ENCODE results near the gene ZNF266. TPM values are rescaled to one million over a fixed set of nuclear protein-coding genes. Genes with fewer than 3 reads are reported as not detected.
A peak's percentile ranks its signal among the peaks of the same experiment; 100 is the strongest.

ZNF266 gene
- total and polyA plus RNA-seq, 4 experiments from 2014 or later: 13.4 to 76.4 (median 45.4) TPM

DNA sequence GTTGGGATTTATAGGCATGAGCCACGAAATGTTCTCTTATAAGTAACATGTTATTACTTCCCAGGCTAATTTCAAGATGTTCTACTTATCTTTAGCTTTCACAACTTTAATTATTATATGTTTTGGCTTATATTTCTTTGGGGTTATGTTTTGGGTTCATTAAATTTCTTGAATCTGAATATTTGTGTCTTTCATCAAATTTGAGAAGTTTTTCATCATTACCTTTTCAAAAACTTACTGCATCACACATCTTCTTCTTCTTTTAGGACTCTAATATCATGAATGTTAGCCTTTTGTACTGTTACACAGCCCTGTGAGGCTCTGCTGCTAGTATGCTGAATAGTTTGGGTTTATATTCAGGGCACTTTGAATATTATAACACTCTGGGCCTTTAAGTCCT, 9.7 kb upstream of the ZNF266 start:
- POLR2A ChIA-PET (ENCODE audit: partially characterized antibody): no interaction called here
- no peak overlapping the region for H3K4me3 Mint-ChIP-seq
- intact Hi-C loops (cut with micrococcal nuclease): no loop called here
- H3K4me3 ChIP-seq (ENCODE audit: low read length in 2 of 2): no peak overlapping the region
- H3K27ac Mint-ChIP-seq: no peak overlapping the region
- peaks cover 2 to 64% (median 53%) of the 10 kb centered on the region in 8 donors for H3K9me3 Mint-ChIP-seq
- H3K4me1 Mint-ChIP-seq: no peaks in the 10 kb centered on the region
- no peaks in the 10 kb centered on the region for H3K27me3 Mint-ChIP-seq
- CTCF ChIA-PET (ENCODE audit: partially characterized antibody): no interaction called here
- no peaks in the 10 kb centered on the region for H3K4me1 ChIP-seq (ENCODE audit: insufficient read depth, low read length)
- no peaks in the 10 kb centered on the region for H3K36me3 ChIP-seq (ENCODE audit: insufficient read depth, low read length)
- DNase-seq: no peak
- H3K27ac ChIP-seq (ENCODE audit: low read depth, low read length): no peak overlapping the region
- H3K9me3 ChIP-seq (ENCODE audit: control insufficient read depth in 1 of 2, low read length in 2 of 2): peaks cover 0 to 19% of the 10 kb centered on the region in 2 donors
- no peaks in the 10 kb centered on the region for H3K27me3 ChIP-seq (ENCODE audit: insufficient read depth, low read length)
- peaks cover 24 to 26% of the 10 kb centered on the region in 2 donors for H3K36me3 Mint-ChIP-seq

DNA sequence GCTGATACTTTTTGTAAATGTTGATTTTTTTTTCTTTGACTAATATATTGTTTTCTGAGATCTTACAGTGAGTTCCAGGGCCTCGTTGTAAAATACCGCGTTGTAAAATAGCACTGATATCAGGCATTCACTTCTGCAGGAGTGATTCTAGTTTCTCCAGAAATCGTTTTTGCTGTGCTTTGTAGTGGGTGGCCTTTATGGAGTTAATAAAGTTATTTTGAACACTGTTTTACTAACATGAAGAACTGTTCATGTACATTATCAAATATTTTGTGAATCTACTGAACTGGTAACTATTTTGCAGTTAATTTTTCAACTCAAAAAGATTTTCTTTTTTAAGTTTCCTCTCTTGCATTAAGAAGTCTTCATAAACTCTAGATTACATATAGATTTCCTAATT, 985 bp upstream of the ZNF266 start:
- intact Hi-C loops (cut with micrococcal nuclease): loop anchor here (5.0 to 10.0 kb wide), 4 partner anchors 101 to 328 kb away; partner anchors contain the start of genes ZNF426, ZNF559, ZNF699 and ZNF846
- Mint-ChIP-seq H3K4me3 (peak overlapping the region; percentile 76 to 98 (median 96)), H3K36me3 (peaks cover 23 to 44% of the 10 kb centered on the region in 2 donors), H3K4me1 (peaks cover 19 to 45% (median 34%) of the 10 kb centered on the region in 4 donors), H3K9me3 (peaks cover 0 to 6% (median 1%) of the 10 kb centered on the region in 8 donors), H3K27ac (peak overlapping the region; percentile 97 to 98 (median 98)), H3K27me3 (no peaks in the 10 kb centered on the region)
- POLR2A ChIA-PET (ENCODE audit: partially characterized antibody): interaction anchor here (1.1 to 1.9 kb wide), 5 partner anchors 11 to 148 kb away, joined by 6 to 13 read pairs (median 9); partner anchors contain the start of genes ZNF121 and ZNF699
- Histone ChIP-seq H3K4me3 (ENCODE audit: low read length in 2 of 2) (peak overlapping the region in 1 of 2 donors; percentile 85), H3K27ac (ENCODE audit: low read depth, low read length) (peak overlapping the region; percentile 87), H3K4me1 (ENCODE audit: insufficient read depth, low read length) (peaks cover 30% of the 10 kb centered on the region), H3K9me3 (ENCODE audit: control insufficient read depth in 1 of 2, low read length in 2 of 2) (no peaks in the 10 kb centered on the region), H3K27me3 (ENCODE audit: insufficient read depth, low read length) (no peaks in the 10 kb centered on the region), H3K36me3 (ENCODE audit: insufficient read depth, low read length) (peaks cover 11% of the 10 kb centered on the region)
- CTCF ChIA-PET (ENCODE audit: partially characterized antibody): interaction anchor here (1.3 to 1.9 kb wide), 3 partner anchors 14 to 357 kb away, joined by 3 to 9 read pairs (median 3); no protein-coding TSS in a partner anchor
- no peak for DNase-seq

- Histone ChIP-seq H3K27me3 (ENCODE audit: insufficient read depth, low read length) (no peaks in the 10 kb centered on the region), H3K27ac (ENCODE audit: low read depth, low read length) (no peak overlapping the region), H3K4me1 (ENCODE audit: insufficient read depth, low read length) (peaks cover 30% of the 10 kb centered on the region), H3K36me3 (ENCODE audit: insufficient read depth, low read length) (peaks cover 28% of the 10 kb centered on the region), H3K9me3 (ENCODE audit: control insufficient read depth in 1 of 2, low read length in 2 of 2) (no peaks in the 10 kb centered on the region), H3K4me3 (ENCODE audit: low read length in 2 of 2) (no peak overlapping the region)
- Mint-ChIP-seq H3K9me3 (peaks cover 0 to 24% (median 8%) of the 10 kb centered on the region in 8 donors), H3K27ac (peak overlapping the region in 4 of 7 donors; percentile 45 to 84 (median 78)), H3K36me3 (peaks cover 69 to 80% of the 10 kb centered on the region in 2 donors), H3K4me1 (peaks cover 29 to 61% (median 36%) of the 10 kb centered on the region in 4 donors), H3K27me3 (no peaks in the 10 kb centered on the region), H3K4me3 (peak overlapping the region in 4 of 8 donors; percentile 8 to 79 (median 41))
- ChIA-PET POLR2A (ENCODE audit: partially characterized antibody) (interaction anchor here (0.8 kb wide), 1 partner anchor 227 kb away, joined by 3 read pairs; no protein-coding TSS in a partner anchor), CTCF (ENCODE audit: partially characterized antibody) (interaction anchor here (2.8 kb wide), 1 partner anchor 226 kb away, joined by 18 read pairs; no protein-coding TSS in a partner anchor)
- intact Hi-C loops (cut with micrococcal nuclease): loop anchor here (10.0 kb wide), 1 partner anchor 333 kb away; the partner anchor contains the start of gene ZNF846
- DNase-seq: peak in 3 of 5 donors; percentile 26 to 45 (median 27)
Measured at GRCh38 chr19:9431475-9431874, 3.9 kb downstream of the ZNF266 start.

GRCh38 chr19:9430444-9430843, 4.9 kb downstream of the ZNF266 start:
- H3K4me1 Mint-ChIP-seq: peaks cover 23 to 50% (median 29%) of the 10 kb centered on the region in 4 donors
- no peak overlapping the region for H3K27ac ChIP-seq (ENCODE audit: low read depth, low read length)
- H3K4me3 Mint-ChIP-seq: no peak overlapping the region
- H3K9me3 ChIP-seq (ENCODE audit: control insufficient read depth in 1 of 2, low read length in 2 of 2): no peaks in the 10 kb centered on the region
- no peaks in the 10 kb centered on the region for H3K27me3 Mint-ChIP-seq
- no peaks in the 10 kb centered on the region for H3K27me3 ChIP-seq (ENCODE audit: insufficient read depth, low read length)
- ChIA-PET POLR2A (ENCODE audit: partially characterized antibody) (no interaction called here), CTCF (ENCODE audit: partially characterized antibody) (interaction anchor here (1.1 to 2.8 kb wide), 3 partner anchors 15 to 225 kb away, joined by 3 to 18 read pairs (median 3); partner anchors contain the start of gene ZNF699)
- peaks cover 0 to 30% (median 10%) of the 10 kb centered on the region in 8 donors for H3K9me3 Mint-ChIP-seq
- peaks cover 38% of the 10 kb centered on the region for H3K36me3 ChIP-seq (ENCODE audit: insufficient read depth, low read length)
- intact Hi-C loops (cut with micrococcal nuclease): loop anchor here (10.0 kb wide), 1 partner anchor 334 kb away; the partner anchor contains the start of gene ZNF846
- no peak overlapping the region for H3K27ac Mint-ChIP-seq
- H3K4me3 ChIP-seq (ENCODE audit: low read length in 2 of 2): no peak overlapping the region
- DNase-seq: no peak
- H3K4me1 ChIP-seq (ENCODE audit: insufficient read depth, low read length): peaks cover 22% of the 10 kb centered on the region
- peaks cover 79 to 87% of the 10 kb centered on the region in 2 donors for H3K36me3 Mint-ChIP-seq

GRCh38 chr19:9427941-9428340, 7.4 kb downstream of the ZNF266 start:
- intact Hi-C loops (cut with micrococcal nuclease): no loop called here
- Histone ChIP-seq H3K27me3 (ENCODE audit: insufficient read depth, low read length) (no peaks in the 10 kb centered on the region), H3K4me1 (ENCODE audit: insufficient read depth, low read length) (peaks cover 3% of the 10 kb centered on the region), H3K36me3 (ENCODE audit: insufficient read depth, low read length) (peaks cover 59% of the 10 kb centered on the region), H3K27ac (ENCODE audit: low read depth, low read length) (no peak overlapping the region), H3K4me3 (ENCODE audit: low read length in 2 of 2) (no peak overlapping the region), H3K9me3 (ENCODE audit: control insufficient read depth in 1 of 2, low read length in 2 of 2) (peaks cover 0 to 4% of the 10 kb centered on the region in 2 donors)
- no peak for DNase-seq
- peaks cover 9 to 28% (median 16%) of the 10 kb centered on the region in 4 donors for H3K4me1 Mint-ChIP-seq
- ChIA-PET POLR2A (ENCODE audit: partially characterized antibody) (interaction anchor here (0.6 kb wide), 1 partner anchor 105 kb away, joined by 3 read pairs; no protein-coding TSS in a partner anchor), CTCF (ENCODE audit: partially characterized antibody) (no interaction called here)
- H3K27me3 Mint-ChIP-seq: no peaks in the 10 kb centered on the region
- peaks cover 90 to 91% of the 10 kb centered on the region in 2 donors for H3K36me3 Mint-ChIP-seq
- H3K4me3 Mint-ChIP-seq: no peak overlapping the region
- peaks cover under 1 to 53% (median 30%) of the 10 kb centered on the region in 8 donors for H3K9me3 Mint-ChIP-seq
- no peak overlapping the region for H3K27ac Mint-ChIP-seq

DNA sequence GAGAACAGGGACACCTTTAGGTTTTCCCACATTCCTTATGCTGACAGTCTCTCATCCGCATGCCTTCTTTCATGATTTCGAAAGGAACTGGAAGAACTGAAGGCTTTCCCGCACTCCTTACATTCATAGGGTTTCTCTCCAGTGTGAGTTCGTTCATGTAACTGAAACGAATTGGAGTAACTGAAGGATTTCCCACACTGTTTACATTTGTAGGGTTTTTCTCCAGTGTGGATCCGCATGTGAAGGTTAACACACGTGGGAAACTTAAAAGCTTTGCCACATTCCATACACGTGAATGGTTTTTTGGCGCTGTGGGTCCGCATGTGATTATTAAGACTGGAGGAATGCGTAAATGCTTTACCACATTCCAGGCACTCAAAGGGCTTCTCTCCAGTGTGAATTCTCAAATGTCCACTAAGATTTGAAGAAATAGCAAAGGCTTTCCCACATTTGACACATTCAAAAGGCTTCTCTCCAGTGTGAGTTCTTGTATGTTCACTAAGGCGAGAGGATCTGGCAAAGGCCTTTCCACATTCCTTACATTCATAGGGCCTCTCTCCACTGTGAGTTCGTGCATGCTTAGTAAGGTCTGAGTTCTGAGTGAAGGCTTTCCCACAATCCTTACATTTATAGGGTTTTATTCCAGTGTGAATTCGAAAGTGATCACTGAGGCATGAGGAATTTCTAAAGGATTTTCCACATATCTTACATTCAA, 22.0 kb downstream of the ZNF266 start:
- peaks cover 59 to 70% of the 10 kb centered on the region in 2 donors for H3K36me3 Mint-ChIP-seq
- intact Hi-C loops (cut with micrococcal nuclease): no loop called here
- Histone ChIP-seq H3K27ac (ENCODE audit: low read depth, low read length) (no peak overlapping the region), H3K4me3 (ENCODE audit: low read length in 2 of 2) (peak overlapping the region in 1 of 2 donors; percentile 18), H3K4me1 (ENCODE audit: insufficient read depth, low read length) (no peaks in the 10 kb centered on the region), H3K27me3 (ENCODE audit: insufficient read depth, low read length) (no peaks in the 10 kb centered on the region), H3K9me3 (ENCODE audit: control insufficient read depth in 1 of 2, low read length in 2 of 2) (peaks cover 26 to 66% of the 10 kb centered on the region in 2 donors), H3K36me3 (ENCODE audit: insufficient read depth, low read length) (peaks cover 47% of the 10 kb centered on the region)
- no peak overlapping the region for H3K4me3 Mint-ChIP-seq
- POLR2A ChIA-PET (ENCODE audit: partially characterized antibody): no interaction called here
- no peak for DNase-seq
- H3K4me1 Mint-ChIP-seq: no peaks in the 10 kb centered on the region
- H3K9me3 Mint-ChIP-seq: peaks cover 3 to 96% (median 88%) of the 10 kb centered on the region in 8 donors
- H3K27me3 Mint-ChIP-seq: no peaks in the 10 kb centered on the region
- no peak overlapping the region for H3K27ac Mint-ChIP-seq
- CTCF ChIA-PET (ENCODE audit: partially characterized antibody): no interaction called here

DNA sequence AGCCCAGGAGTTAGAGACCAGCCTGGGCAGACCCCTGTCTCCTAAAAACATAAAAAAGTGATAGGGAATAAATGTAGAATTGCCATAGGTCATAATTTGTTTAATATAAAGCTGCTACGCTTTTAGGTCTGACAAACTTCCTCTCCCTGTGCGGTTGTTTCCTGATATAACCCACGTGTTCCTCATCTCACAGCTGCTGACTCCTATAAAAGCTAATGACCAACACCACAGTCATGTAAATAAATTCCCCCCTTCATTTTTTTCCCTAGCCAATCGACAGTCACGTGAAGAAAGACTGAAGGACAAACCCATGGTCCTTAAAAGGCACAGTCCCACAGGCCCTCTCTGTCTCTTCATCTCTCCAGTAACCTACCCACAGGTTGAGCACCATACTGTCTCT, 27.5 kb downstream of the ZNF266 start:
- Histone ChIP-seq H3K36me3 (ENCODE audit: insufficient read depth, low read length) (no peaks in the 10 kb centered on the region), H3K27me3 (ENCODE audit: insufficient read depth, low read length) (no peaks in the 10 kb centered on the region), H3K9me3 (ENCODE audit: control insufficient read depth in 1 of 2, low read length in 2 of 2) (peaks cover 7 to 50% of the 10 kb centered on the region in 2 donors), H3K27ac (ENCODE audit: low read depth, low read length) (no peak overlapping the region), H3K4me1 (ENCODE audit: insufficient read depth, low read length) (no peaks in the 10 kb centered on the region), H3K4me3 (ENCODE audit: low read length in 2 of 2) (no peak overlapping the region)
- Mint-ChIP-seq H3K9me3 (peaks cover 3 to 98% (median 88%) of the 10 kb centered on the region in 8 donors), H3K4me1 (peaks cover 4 to 20% (median 7%) of the 10 kb centered on the region in 4 donors), H3K4me3 (peak overlapping the region; percentile 26 to 88 (median 62)), H3K27ac (peak overlapping the region in 1 of 7 donors; percentile 25), H3K36me3 (peaks cover 28 to 51% of the 10 kb centered on the region in 2 donors), H3K27me3 (peaks cover 1 to 2% of the 10 kb centered on the region in 2 donors)
- CTCF ChIA-PET (ENCODE audit: partially characterized antibody): no interaction called here
- POLR2A ChIA-PET (ENCODE audit: partially characterized antibody): no interaction called here
- no peak for DNase-seq
- intact Hi-C loops (cut with micrococcal nuclease): no loop called here
